ENCODE measurements around the gene FNDC1.

- no peak for TF ChIP-seq CTCF (IDR thresholded peaks at IDR 0.05; ENCODE audit: borderline replicate concordance, extremely low read depth, low read length, poor library complexity, severe bottlenecking)
- TF ChIP-seq EZH2 (IDR thresholded peaks at IDR 0.05; ENCODE audit: borderline replicate concordance, low read depth, low read length, severe bottlenecking) = no peak
Observed at GRCh38 chr6:159220093-159220492, 50.9 kb downstream of the FNDC1 start.

Measured in DND-41 (cell line).